ENCODE results near the gene ANKH.

ANKH gene

GRCh38 chr5:14768508-14769365 is 102.8 kb downstream of the ANKH start:
- no peak for TF ChIP-seq CTCF (conservative IDR thresholded peaks at IDR 0.05; ENCODE audit: low read depth, low read length)
- H3K4me3 ChIP-seq (ENCODE audit: low read length), result no peak overlapping the region
- no peak for DNase-seq (ENCODE audit: low read depth)

- no peak for DNase-seq (ENCODE audit: low read depth)
- no peak overlapping the region for H3K4me3 ChIP-seq (ENCODE audit: low read length)
- no peak for TF ChIP-seq CTCF (conservative IDR thresholded peaks at IDR 0.05; ENCODE audit: low read depth, low read length)
Observed at GRCh38 chr5:14767735-14768507, 103.7 kb downstream of the ANKH start.

GRCh38 chr5:14767053-14767452 is 104.5 kb downstream of the ANKH start:
- no peak for DNase-seq (ENCODE audit: low read depth)
- TF ChIP-seq CTCF (conservative IDR thresholded peaks at IDR 0.05; ENCODE audit: low read depth, low read length), result no peak
- H3K4me3 ChIP-seq (ENCODE audit: low read length), result no peak overlapping the region

- TF ChIP-seq CTCF (conservative IDR thresholded peaks at IDR 0.05; ENCODE audit: low read depth, low read length), result no peak
- no peak overlapping the region for H3K4me3 ChIP-seq (ENCODE audit: low read length)
- DNase-seq (ENCODE audit: low read depth), result no peak
Observed at GRCh38 chr5:14766584-14766983, 105.0 kb downstream of the ANKH start.

GRCh38 chr5:14765587-14765986 is 106.0 kb downstream of the ANKH start:
- no peak for TF ChIP-seq CTCF (conservative IDR thresholded peaks at IDR 0.05; ENCODE audit: low read depth, low read length)
- DNase-seq (ENCODE audit: low read depth), result no peak
- H3K4me3 ChIP-seq (ENCODE audit: low read length), result no peak overlapping the region

GRCh38 chr5:14762549-14763216 is 108.9 kb downstream of the ANKH start:
- no peak for DNase-seq (ENCODE audit: low read depth)
- TF ChIP-seq CTCF (conservative IDR thresholded peaks at IDR 0.05; ENCODE audit: low read depth, low read length), result no peak

More at GRCh38 chr5:14762549-14763216, 108.9 kb downstream of the ANKH start:
- H3K4me3 ChIP-seq (ENCODE audit: low read length), result no peak overlapping the region
